ENCODE measurements around the gene IQCE.

The IQCE gene

DNA sequence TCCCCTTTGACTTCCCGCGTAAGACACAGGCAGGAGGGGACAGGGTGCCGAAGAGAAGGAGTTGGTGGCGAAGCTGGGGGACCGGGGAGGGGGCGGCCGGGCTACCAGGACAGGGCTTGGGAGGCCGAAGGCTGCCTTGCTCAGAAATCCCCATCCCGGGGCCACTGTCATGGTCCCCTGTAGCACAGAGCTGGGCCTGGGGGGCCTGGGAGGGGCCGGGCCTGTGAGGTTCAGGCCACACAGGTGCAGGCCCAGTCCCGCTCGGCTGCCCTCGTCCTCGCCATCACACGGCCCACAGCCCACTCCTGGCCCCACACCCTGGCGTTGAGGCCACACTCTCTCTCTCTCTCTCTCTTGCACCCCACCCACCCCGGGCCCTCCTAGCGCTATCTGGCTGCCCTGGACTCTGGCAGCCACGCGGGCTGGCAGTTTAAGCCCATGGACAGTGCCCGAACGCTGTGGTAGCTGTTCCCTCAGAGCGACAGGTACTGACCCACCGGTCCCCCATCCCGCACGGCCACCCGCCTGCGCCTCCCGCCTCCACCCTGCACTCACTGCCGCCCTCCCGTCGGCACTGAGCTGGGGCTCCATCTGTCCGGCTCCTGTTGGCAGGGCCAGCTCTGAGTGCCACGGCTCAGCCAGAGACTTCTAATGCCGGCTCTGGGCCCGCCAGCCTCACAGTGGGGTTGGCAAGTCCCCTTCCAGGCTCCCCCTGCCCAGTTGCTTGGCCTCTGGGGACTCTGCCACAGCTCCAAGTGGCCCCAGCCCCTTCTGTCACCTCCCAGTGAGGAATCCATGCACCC lies 101.0 kb downstream of the IQCE start:
- TF ChIP-seq, protein P1, sequence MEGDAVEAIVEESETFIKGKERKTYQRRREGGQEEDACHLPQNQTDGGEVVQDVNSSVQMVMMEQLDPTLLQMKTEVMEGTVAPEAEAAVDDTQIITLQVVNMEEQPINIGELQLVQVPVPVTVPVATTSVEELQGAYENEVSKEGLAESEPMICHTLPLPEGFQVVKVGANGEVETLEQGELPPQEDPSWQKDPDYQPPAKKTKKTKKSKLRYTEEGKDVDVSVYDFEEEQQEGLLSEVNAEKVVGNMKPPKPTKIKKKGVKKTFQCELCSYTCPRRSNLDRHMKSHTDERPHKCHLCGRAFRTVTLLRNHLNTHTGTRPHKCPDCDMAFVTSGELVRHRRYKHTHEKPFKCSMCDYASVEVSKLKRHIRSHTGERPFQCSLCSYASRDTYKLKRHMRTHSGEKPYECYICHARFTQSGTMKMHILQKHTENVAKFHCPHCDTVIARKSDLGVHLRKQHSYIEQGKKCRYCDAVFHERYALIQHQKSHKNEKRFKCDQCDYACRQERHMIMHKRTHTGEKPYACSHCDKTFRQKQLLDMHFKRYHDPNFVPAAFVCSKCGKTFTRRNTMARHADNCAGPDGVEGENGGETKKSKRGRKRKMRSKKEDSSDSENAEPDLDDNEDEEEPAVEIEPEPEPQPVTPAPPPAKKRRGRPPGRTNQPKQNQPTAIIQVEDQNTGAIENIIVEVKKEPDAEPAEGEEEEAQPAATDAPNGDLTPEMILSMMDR (IDR thresholded peaks at IDR 0.05; ENCODE audit: insufficient read depth, low read length, poor library complexity, severe bottlenecking) = no peak
- no peaks in the 10 kb centered on the region for H3K27me3 ChIP-seq (replicated peaks; ENCODE audit: control insufficient read depth, insufficient read depth, low read length)
- DNase-seq (ENCODE audit: extremely low read depth, insufficient read length) = no peak
- H3K4me3 ChIP-seq (replicated peaks; ENCODE audit: low read depth, low read length) = no peak overlapping the region
- H3K36me3 ChIP-seq (ENCODE audit: control insufficient read depth, insufficient read depth, low read length) = peaks cover 7% of the 10 kb centered on the region

DNA sequence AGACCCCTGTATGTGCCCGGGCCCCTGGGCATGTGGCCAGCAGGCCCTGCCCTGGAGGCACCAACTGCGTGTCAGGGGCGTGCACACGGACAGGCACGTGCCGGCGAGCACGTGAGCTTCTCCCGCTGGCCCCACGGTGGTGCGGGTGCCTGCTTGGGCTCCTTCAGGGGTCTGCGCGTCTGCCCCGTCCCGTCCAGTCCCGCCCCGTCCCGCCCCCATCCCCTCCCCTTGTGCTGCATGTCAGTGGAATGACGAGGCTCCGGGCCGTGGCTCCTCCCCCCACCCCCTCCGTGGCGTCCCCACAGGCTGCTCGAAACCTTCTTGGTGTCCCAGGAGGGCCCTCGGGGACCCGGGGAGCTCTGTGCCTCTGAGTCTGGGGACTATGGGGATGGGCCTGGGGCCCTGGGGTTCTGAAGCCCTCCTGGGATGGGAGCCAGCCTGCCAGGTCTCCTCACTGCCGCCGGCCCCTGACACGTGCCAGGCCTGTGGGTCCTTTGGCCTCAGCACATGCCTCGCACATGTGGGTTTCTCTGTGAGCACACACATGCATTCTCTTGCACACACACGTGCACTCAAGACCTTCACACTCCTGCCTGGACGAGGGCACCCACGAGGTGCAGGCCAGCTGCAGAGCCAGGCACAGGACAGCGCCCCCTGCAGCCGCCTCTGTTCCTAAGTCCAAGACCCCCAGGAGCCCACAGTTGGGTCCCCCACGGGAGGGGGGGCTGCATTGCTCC lies 101.7 kb downstream of the IQCE start:
- Histone ChIP-seq H3K36me3 (ENCODE audit: control insufficient read depth, insufficient read depth, low read length) (peaks cover 7% of the 10 kb centered on the region), H3K4me3 (replicated peaks; ENCODE audit: low read depth, low read length) (no peak overlapping the region), H3K27me3 (replicated peaks; ENCODE audit: control insufficient read depth, insufficient read depth, low read length) (no peaks in the 10 kb centered on the region)
- DNase-seq (ENCODE audit: extremely low read depth, insufficient read length) = peak; percentile 24
- TF ChIP-seq, protein P1 (IDR thresholded peaks at IDR 0.05; ENCODE audit: insufficient read depth, low read length, poor library complexity, severe bottlenecking) = peak; percentile 35

DNA sequence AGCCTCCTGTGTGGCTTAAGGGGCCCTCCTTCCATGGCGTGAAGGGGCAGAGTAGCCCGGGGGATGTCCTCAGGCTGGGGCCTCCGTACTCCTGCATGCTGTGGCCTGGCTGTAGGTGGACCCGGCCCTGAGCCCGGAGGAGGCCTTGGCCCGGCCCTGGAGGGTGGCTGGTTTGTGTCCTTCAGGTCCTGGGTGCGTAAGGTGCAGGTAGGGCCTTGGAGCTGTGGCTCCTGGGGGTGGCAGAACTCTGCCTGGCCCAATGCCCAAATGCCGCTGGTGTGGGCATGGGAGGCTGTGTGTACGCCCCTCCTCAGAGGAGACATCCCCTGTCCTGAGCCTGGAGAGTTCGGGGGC lies 102.3 kb downstream of the IQCE start:
- H3K4me3 ChIP-seq (replicated peaks; ENCODE audit: low read depth, low read length) = no peak overlapping the region
- DNase-seq (ENCODE audit: extremely low read depth, insufficient read length) = no peak
- H3K36me3 ChIP-seq (ENCODE audit: control insufficient read depth, insufficient read depth, low read length) = peaks cover 7% of the 10 kb centered on the region
- H3K27me3 ChIP-seq (replicated peaks; ENCODE audit: control insufficient read depth, insufficient read depth, low read length) = no peaks in the 10 kb centered on the region
- TF ChIP-seq, protein P1 (IDR thresholded peaks at IDR 0.05; ENCODE audit: insufficient read depth, low read length, poor library complexity, severe bottlenecking) = no peak

DNA sequence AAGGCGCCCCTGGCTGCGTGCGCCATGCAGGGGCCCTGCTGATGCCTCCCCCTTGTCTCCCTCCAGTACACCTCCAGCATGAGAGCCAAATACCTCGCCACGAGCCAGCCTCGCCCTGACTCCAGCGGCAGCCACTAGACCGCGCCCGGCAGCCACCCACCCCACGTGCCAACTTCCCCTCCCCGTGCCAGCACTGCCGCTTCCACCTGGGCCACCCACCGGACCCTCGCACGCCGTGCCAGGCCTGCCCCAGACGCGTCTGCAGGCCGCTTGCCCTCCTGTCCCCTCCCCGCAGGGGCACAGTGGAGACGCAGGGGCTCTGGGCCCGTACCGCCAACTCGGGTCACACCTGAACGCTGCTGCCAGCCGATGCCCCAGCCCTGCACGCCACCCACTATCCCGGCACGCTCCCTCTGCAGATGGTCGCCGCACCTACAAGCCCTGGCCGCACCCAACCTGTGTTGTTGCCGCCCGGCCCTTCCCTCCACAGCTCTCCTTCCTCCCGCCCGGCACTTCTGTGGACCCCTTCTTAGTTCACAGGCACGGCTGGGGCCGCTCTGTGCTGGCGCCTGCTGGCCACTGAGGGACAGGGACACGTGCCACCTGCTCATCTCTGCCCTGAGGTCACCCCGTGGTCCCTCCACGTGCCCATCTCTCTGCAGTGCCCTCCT lies 103.0 kb downstream of the IQCE start:
- H3K27me3 ChIP-seq (replicated peaks; ENCODE audit: control insufficient read depth, insufficient read depth, low read length) = no peaks in the 10 kb centered on the region
- TF ChIP-seq, protein P1 (IDR thresholded peaks at IDR 0.05; ENCODE audit: insufficient read depth, low read length, poor library complexity, severe bottlenecking) = no peak
- no peak for DNase-seq (ENCODE audit: extremely low read depth, insufficient read length)
- H3K4me3 ChIP-seq (replicated peaks; ENCODE audit: low read depth, low read length) = no peak overlapping the region
- H3K36me3 ChIP-seq (ENCODE audit: control insufficient read depth, insufficient read depth, low read length) = peaks cover 6% of the 10 kb centered on the region

DNA sequence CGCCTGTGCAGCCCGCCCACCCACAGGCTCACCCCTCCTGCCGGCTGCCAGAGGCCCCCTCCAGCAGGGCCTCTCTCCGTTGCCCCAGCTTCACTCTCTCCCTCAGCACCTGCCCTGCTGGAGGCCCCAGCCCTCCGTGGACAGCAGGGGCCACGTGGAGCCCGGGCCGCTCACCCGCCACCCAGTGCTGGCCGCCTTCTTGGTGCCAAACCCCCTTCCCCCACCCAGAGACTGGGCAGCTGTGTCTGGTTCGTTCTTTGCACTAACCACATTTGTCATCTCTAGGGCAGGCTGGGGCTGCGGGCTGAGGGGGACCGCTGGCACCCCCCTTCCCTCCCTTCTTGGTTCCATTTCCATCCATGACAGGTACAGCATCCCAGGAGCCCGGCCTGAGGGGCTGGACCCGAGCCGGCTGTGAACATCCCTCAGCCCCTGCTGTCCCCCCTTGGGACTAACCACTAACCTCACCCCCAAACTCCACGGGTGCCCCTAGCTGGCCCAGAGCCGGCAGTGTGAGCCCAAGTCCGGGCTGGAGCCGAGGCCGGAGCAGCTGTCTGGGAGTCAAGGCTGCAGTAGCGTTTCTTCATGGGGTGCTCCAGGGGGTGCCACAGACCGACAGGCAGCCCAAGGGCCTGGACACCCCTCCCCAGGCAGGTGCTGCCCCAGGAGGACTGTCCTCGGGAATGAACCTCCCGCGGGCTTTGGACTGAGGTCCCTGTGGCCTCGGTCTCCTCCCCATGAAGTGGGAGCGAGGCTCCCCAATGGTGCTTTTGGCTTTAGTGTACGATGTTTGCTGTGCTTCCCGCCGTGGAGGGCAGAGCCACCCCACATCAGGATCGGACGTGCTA lies 103.7 kb downstream of the IQCE start:
- H3K36me3 ChIP-seq (ENCODE audit: control insufficient read depth, insufficient read depth, low read length) = peaks cover 4% of the 10 kb centered on the region
- no peaks in the 10 kb centered on the region for H3K27me3 ChIP-seq (replicated peaks; ENCODE audit: control insufficient read depth, insufficient read depth, low read length)
- TF ChIP-seq, protein P1 (IDR thresholded peaks at IDR 0.05; ENCODE audit: insufficient read depth, low read length, poor library complexity, severe bottlenecking) = no peak
- no peak for DNase-seq (ENCODE audit: extremely low read depth, insufficient read length)
- no peak overlapping the region for H3K4me3 ChIP-seq (replicated peaks; ENCODE audit: low read depth, low read length)

Measured in GM06990 (cell line).